ENCODE results near the gene TAF1C. TPM values are rescaled to one million over a fixed set of nuclear protein-coding genes. Genes with fewer than 3 reads are reported as not detected.
"Not testable (repeated sequence)": the region's sequence is repeated elsewhere in the genome, so short reads cannot be mapped to it uniquely, and the experiment has no call there.

The TAF1C gene
- total RNA-seq, 1 donor from 2014 or later = 31.0 TPM

DNA sequence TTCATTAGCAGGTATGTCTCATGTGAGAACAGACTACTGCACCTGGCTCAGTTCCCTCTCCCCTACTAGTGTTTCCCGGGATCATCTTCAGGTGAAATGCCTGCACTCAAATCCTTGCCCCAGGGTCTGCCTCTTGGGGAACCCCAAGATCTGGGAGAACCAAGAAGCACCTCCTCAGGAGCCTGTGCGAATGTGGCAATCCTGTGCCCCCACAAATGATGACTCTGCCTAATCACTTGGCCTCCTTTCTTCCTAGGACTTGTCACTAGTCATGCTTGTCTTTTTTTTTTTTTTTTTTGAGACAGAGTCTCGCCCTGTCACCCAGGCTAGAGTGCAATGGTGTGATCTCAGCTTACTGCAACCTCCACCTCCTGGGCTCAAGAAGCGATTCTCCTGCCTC, 25.8 kb upstream of the TAF1C start:
- ATAC-seq (no peak), DNase-seq (no peak)
- intact Hi-C loops (cut with micrococcal nuclease) = no loop called here

DNA sequence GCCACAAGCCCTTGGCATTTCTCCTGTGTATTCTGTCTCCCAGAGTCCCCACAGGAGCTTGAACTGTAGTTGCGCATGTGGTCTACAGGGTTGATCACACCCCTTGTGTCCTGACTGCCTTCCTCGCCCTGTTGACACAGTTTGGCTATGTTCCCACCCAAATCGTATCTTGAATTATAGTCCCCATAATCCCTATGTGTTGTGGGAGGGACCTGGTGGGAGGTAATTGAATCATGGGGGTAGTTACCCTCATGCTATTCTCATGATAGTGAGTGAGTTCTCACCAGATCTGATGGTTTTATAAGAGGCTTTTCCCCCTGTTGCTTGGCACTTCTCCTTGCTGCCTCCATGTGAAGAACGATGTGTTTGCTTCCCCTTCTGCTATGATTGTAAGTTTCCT, 25.3 kb upstream of the TAF1C start:
- ATAC-seq (no peak), DNase-seq (no peak)
- intact Hi-C loops (cut with micrococcal nuclease) = no loop called here

DNA sequence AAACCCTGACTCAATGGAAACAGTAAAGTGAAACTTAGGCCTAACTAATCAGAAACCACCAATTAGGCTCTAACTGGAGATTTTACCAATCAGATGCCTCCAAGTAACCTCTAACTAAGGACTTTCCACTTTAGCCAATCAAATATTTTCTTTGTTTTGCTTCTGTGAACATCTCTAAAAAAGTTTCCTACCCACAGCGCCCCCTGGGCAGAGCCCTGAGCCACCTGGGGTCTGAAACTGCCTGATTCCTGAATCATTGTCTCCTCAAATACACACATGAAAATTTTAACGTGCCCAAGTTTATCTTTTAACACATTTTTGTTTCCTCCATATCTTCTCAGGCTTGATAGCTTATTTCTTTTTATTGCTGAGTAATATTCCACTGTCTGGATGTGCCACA, 23.1 kb upstream of the TAF1C start:
- ATAC-seq = no peak
- intact Hi-C loops (cut with micrococcal nuclease) = no loop called here
- DNase-seq = no peak

DNA sequence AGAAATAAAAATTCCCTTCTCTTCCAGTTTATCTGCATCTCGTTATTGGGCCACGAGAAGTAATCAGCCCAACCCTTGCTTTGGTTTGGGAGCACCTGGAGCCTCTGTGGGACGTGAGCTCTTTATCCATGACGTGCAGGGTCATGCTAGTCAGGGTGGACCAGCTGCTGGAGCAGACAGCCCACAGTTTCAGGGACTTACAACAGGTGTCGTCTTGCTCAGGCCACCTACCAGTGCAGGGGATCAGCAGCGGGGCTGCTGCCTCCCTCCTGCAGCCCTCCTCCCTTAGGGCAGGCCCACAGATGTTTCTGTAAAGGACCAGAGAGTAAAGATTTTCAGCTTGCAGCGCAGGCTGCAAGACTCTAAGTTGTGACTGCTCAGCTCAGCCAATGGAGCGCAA, 21.0 kb upstream of the TAF1C start:
- ATAC-seq (no peak), DNase-seq (no peak)
- intact Hi-C loops (cut with micrococcal nuclease) = no loop called here

DNA sequence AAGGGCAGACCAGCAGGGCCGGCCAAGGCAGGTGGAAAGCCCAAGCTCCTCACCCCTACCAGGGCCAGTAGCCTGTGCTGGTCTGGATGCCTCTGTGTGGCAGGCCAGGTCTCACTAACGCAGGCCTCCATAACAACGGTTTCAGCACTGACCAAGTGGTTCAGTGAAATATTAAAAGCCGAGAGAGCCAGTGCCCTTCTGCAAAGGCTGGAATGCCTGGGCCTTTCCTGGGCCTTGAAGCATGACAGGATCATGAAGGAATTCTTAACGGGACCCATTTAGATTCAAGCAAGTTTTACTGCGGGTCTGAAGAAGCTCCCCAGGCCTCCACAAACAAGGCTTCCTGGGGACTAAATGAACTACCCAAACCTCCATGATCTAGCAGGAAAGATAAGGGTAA, 20.4 kb upstream of the TAF1C start:
- intact Hi-C loops (cut with micrococcal nuclease) = no loop called here
- no peak for ATAC-seq
- DNase-seq = no peak

DNA sequence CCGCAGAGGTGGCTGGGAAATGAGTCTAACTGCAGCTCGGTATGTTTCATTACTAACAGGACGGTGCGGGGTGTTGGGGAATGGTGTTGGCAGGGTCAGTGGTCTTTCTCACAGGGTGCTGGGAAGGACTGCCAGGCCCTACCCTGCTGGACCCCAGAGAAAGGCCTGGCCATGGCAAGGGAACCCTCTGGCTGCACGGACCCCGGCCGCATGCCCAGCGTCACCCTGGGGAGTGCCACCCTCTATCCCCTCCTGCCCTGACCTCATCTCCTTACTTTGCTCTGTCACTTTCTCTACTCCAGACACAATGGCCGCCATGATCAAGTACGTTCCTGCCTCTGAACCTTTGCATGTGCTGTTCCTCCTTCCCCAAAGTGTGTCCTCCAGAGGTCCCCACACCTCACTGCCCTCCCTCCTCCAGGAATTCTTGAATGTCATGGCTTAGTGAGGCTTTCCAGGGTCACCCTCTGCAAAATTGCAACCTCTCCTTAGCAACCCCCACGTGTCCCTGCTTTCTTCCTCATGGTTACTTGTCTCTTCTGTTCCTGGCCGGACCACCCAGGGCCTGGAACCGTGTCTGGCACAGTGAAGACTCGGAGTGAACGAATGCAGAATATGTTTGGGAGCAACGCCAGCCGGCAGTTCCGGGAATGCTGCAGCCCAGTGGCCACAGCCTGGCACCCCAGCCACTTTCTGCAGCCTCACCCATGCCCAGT, 19.3 kb upstream of the TAF1C start:
- intact Hi-C loops (cut with micrococcal nuclease) = no loop called here
- DNase-seq (no peak), ATAC-seq (no peak)

DNA sequence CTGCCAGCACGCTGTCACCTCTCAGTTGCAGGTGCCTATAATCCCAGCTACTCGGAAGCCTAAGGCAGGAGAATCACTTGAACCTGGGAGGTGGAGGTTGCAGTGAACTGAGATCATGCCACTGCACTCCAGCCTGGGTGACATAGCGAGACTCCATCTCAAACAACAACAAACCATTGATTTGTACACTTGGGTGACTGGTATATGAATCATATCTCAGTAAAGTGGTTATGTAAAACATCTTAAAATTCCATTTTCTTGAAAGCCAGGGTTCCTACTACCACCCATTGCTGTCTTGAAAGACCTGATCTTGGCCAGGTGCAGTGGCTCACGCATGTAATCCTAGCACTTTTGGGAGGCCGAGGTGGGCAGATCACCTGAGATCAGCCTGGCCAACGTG, 18.3 kb upstream of the TAF1C start:
- DNase-seq; ATAC-seq; intact Hi-C loops (cut with micrococcal nuclease): not testable (repeated sequence)

DNA sequence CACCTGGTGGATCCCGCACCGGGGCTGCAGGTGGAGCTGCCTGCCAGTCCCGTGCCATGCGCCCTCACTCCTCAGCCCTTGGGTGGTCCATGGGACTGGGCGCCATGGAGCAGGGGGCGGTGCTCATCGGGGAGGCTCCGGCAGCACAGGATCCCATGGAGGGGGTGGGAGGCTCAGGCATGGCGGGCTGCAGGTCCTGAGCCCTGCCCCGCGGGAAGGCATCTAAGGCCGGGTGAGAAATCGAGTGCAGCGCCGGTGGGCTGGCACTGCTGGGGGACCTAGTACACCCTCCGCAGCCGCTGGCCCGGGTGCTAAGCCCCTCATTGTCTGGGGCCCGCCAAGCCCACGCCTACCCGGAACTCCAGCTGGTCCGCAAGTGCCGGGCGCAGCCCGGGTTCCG, 17.7 kb upstream of the TAF1C start:
- ATAC-seq; DNase-seq; intact Hi-C loops (cut with micrococcal nuclease): not testable (repeated sequence)

DNA sequence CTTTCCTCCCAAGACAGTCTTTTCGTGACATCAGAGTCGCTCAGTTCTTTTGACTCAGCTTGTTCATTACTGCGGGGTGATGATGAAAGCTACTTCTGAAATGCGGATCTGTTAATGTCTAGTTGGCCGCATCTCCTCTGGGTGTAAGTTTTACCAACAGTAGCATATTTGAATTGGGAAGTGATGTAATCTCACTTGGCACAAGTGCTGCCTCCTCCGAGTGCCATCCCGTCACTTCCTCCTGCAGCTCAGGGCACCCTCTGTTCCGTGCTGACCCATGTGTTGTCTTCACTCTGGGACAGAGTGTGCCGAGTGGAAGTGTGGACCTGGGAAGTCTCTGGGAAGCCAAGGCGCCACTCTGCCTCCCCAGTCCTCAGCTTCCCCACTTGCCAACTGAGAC, 13.0 kb upstream of the TAF1C start:
- ATAC-seq (peak; percentile 80), DNase-seq (no peak)
- intact Hi-C loops (cut with micrococcal nuclease) = no loop called here

DNA sequence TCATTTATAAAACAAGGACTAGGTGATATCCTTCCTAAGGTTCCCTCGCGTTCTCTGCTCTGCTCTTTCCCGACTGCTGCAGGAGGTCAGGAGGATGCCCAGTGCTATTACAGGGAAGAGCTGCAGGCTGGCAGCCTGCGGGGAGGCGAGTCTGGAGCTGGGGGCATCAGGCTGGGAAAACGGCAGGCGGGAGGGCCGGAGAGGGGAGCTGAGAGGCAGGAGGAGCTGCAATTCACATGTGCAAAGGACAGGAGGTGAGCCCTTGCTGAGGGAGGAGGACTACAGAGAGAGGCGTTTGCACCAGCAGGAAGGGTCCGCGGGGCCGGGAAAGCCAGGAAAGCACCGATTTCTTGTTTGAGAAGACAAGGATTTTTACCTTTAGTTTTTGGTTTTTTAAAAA, 12.2 kb upstream of the TAF1C start:
- intact Hi-C loops (cut with micrococcal nuclease) = no loop called here
- no peak for DNase-seq
- ATAC-seq = no peak

DNA sequence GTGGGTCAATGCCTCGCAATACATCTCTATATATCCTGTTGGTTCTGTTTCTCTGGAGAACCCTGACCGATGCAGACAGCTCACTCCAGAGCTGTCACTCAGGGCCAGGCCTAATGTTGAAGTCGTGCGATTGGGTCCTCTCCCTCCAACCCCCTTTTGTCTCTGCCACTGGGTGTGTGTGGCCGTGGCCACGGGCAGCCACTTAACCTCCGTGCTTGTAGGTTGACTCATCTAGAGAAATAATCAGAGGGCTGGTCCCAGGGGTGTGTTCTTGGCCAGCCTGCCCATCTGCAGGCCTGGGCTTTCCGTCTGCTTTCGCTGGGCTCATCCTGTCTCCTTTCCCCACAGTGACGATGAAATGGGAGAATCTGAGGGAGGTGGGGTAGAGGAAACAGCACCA, 11.5 kb upstream of the TAF1C start:
- DNase-seq (no peak), ATAC-seq (peak; percentile 22)
- intact Hi-C loops (cut with micrococcal nuclease) = no loop called here

DNA sequence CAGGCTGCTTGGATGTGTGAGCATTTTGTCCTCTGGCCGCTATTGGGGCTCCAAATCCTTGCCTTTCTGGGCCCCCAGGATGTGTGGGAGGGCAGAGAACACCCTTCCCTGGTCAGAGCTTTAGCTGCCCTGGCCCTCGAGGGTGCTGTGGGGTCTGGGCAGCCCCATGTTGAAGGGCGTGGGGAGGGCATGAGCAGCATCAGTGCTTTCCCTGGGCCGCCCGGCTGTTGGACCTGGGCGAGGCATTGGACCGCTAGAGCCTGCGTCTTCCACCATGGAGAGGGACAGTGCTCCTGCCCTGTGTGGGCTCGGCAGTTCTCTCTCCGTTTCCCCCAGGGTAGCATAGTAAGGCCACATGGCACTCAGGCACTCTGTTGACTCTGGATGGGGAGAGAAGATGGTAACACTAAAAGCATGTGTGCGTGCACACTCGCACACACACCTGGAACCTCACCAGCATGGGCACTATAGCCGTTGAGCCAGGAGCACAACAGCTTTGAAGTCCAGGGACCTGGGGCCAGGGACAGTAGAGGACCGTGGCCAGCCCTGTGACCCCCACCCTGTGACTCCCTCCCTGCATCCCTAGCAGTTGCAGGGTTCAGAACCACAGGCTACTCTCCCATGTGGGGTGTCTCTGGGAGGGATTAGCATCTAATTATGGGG, 10.7 kb upstream of the TAF1C start:
- no peak for ATAC-seq
- intact Hi-C loops (cut with micrococcal nuclease) = no loop called here
- DNase-seq = no peak

DNA sequence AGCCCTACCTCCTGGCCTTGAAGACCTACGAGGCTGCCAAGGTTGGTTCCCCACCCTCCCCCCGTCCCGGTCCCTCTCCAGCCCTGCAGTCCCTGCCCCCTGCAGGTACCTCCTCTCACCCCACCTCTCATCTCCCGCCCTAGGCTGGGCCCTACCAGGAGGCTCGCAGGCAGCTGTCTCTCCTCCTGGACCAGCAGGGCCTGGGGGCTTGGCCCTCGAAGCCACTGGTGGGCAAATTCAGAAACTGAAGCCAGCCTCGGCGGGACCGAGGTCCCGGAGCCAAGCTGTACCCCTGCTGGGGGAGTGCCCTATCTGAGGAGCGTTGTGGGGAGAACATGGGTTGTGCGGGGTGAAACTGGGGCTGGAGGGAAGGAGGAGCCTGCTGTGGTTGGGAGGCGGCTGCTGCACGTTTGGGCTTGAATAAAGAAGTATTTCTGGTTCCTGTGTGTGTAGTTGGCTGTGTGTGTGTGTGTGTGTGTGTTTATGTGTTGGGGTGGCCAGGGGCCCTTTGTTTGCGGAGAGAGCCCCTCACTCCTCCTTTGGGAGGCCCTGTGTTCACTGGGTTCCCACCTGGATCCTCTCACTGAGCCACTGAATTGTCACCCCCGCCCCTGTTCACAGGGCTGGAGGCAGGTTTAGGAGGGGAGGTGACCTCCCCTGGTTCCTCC, 10.0 kb upstream of the TAF1C start:
- ATAC-seq (no peak), DNase-seq (no peak)
- intact Hi-C loops (cut with micrococcal nuclease) = no loop called here

DNA sequence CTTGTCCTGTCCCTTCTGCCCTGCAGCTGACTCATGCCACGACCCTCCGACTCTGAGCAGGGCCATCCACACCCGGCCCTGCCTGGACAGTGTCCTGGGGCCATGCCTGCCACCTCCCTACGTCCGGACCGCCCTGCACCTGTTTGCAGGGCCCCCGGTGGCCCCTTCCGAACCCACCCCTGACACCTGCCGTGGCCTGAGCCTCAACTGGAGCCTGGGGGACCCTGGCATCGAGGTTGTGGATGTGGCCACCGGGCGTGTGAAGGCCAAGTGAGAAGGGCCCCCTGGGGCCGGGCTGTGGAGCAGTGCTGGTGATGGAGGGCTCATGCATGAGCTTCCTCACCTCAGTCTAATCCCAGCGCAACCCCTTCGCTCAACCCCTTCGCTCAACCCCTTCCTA, 9.2 kb upstream of the TAF1C start:
- DNase-seq = no peak
- ATAC-seq = no peak
- intact Hi-C loops (cut with micrococcal nuclease) = no loop called here

DNA sequence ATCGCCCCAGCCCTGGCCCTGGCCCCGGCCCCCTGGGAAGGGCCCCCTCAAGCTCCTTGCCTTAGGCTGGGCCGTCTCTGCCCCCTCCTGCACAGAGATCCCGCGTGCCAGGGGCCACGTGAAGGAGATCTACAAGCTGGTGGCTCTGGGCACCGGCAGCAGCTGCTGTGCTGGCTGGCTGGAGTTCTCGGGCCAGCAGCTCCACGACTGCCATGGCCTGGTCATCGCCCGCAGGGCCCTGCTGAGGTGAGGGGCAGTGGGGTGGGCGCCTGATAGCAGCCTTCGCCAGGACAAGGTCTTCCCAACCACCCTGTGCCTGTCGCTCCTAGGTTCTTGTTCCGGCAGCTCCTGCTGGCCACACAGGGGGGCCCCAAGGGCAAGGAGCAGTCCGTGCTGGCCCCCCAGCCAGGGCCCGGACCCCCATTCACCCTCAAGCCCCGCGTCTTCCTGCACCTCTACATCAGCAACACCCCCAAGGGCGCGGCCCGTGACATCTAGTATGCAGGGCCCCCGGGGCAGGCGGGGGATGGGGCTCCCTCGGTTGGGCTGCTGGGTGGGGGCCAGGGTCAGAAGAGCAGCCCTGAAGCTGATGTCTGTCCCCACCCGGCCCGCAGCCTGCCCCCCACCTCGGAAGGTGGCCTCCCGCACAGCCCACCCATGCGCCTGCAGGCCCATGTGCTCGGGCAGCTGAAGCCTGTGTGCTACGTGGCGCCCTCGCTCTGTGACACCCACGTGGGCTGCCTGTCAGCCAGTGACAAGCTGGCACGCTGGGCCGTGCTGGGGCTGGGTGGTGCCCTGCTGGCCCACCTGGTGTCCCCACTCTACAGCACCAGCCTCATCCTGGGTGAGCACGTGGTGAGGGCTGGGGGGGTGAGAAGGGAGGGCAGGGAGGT, 8.6 kb upstream of the TAF1C start:
- intact Hi-C loops (cut with micrococcal nuclease) = no loop called here
- no peak for DNase-seq
- ATAC-seq = no peak

DNA sequence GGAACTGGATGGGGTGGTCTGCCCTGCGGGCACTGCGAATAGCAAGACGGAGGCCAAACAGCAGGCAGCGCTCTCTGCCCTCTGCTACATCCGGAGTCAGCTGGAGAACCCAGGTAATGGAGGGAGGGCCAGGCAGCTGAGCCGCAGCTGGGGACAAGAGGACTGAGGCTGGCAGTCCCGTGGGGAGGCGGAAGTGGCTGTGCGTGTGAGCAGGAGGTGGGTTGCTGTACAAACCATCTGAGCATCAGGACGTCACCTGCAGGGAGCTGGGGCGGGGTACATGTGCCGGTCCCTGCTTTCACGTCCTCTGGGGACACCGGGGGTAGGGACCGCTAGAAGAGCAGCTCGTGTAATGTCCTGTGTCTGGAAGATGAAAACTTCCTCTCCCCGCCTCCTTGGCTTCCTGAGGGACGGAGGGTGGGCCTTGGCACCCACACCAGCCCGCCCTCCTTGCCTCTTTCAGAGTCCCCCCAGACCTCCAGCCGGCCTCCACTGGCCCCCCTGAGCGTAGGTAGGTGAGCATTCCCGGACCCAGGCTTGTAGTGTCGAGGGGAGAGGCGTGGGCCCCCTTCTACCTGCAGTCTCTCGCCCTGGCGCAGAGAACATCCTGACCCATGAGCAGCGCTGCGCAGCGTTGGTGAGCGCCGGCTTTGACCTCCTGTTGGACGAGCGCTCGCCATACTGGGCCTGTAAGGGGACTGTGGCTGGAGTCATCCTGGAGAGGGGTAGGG, 7.8 kb upstream of the TAF1C start:
- intact Hi-C loops (cut with micrococcal nuclease) = no loop called here
- ATAC-seq = no peak
- no peak for DNase-seq

DNA sequence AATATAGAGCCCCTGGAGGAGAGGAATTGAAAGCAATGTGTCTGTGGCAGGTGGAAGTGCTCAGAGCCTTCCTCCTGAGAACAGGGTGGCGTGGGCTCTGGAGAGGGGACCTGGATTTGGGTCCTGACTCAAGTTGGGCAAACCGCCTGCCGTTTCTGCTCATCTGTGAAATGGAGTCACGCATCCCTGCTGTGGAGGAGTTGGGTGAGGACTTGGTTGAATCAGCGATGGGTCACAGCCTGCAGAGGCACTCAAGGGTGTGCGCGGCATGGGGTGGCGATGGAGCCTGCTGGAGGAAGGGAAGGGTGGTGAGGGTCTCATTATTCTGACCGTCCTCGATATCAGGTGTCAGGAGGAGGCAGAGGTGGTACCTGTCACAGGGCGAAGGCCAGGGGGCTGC, 7.2 kb upstream of the TAF1C start:
- DNase-seq = no peak
- intact Hi-C loops (cut with micrococcal nuclease) = no loop called here
- no peak for ATAC-seq

DNA sequence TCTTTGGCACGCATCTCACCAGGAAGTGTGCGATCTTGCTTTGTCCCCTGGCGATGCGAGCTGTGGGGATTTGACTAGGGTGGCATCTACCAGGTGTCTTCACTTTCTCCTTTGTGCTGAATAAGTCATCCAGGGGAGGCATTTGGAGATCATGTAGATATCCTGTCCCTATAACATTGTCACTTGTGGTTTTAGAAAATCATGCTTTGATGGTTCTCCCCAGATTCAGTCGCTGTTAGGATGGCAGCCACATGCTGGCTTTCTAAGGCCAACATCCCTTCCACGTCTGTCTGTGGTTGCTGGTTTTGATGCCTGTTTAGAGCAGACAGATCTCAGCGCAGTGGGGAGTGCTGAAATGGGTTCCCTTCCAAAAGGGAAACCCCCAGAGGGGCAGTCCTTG, 6.6 kb upstream of the TAF1C start:
- no peak for DNase-seq
- ATAC-seq = no peak
- intact Hi-C loops (cut with micrococcal nuclease) = no loop called here

DNA sequence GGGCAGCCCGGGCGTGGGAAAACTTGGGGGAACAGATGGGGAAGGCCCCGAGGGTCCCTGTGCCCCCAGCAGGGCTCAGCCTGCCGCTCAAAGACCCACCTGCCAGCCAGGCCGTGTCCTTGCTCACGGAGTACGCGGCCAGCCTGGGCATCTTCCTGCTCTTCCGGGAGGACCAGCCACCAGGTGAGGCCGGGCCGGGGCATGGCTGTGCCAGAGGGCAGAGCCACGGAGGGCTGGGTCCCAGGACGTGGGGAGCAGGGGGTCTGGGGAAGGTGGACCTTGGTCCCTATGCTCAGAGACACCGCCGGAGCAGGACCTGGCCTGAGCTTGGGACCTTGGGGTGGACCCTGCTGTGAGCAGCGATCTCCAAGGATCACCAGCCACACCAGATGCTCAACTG, 4.6 kb upstream of the TAF1C start:
- ATAC-seq = no peak
- intact Hi-C loops (cut with micrococcal nuclease) = no loop called here
- DNase-seq = no peak

All from left ventricle myocardium superior (tissue), 1 donor.